Measurements from ENCODE around the gene YEATS2. TPM values are rescaled to one million over a fixed set of nuclear protein-coding genes. Genes with fewer than 3 reads are reported as not detected.

YEATS2 gene
- total and polyA plus RNA-seq, 2 experiments from 2014 or later: 15.2 to 72.8 TPM

GRCh38 chr3:183754052-183754451, 56.5 kb downstream of the YEATS2 start (continued):
- TF ChIP-seq REST (IDR thresholded peaks at IDR 0.05; ENCODE audit: unreplicated experiment): no peak
- no peak for TF ChIP-seq ZNF462 (CRISPR knock-in tag; IDR thresholded peaks at IDR 0.05)

GRCh38 chr3:183762304-183762703, 64.7 kb downstream of the YEATS2 start:
- no peak overlapping the region for H3K4me2 ChIP-seq
- H3K27me3 Mint-ChIP-seq (ENCODE audit: insufficient read depth, low read depth, poor library complexity): peaks cover 2% of the 10 kb centered on the region
- H3K4me1 ChIP-seq (ENCODE audit: insufficient read depth): no peaks in the 10 kb centered on the region
- peaks cover 62% of the 10 kb centered on the region for H3K36me3 Mint-ChIP-seq (ENCODE audit: low read depth)
- H3K36me3 ChIP-seq (ENCODE audit: insufficient read depth): peaks cover 34% of the 10 kb centered on the region; the same call in 1 of the 2 replicates
- H3F3A ChIP-seq (replicated peaks; ENCODE audit: low read depth): 0 out of 2 replicates have a peak, but pooled peaks cover 2% of the 10 kb centered on the region
- no peak for DNase-seq (ENCODE audit: low spot score)
- no peak overlapping the region for H3K27ac ChIP-seq (ENCODE audit: low read depth)
- no peak overlapping the region for H3K4me3 ChIP-seq
- no peak overlapping the region for H3K27ac Mint-ChIP-seq
- peaks cover 6% of the 10 kb centered on the region for H4K20me1 ChIP-seq (replicated peaks; ENCODE audit: insufficient read depth)
- no peak overlapping the region for H3K4me3 Mint-ChIP-seq
- H3K9me3 Mint-ChIP-seq: no peaks in the 10 kb centered on the region
- H3K4me1 Mint-ChIP-seq: no peaks in the 10 kb centered on the region
- H3K9me2 ChIP-seq (ENCODE audit: insufficient read depth): no peaks in the 10 kb centered on the region
- no peaks in the 10 kb centered on the region for H3K27me3 ChIP-seq (ENCODE audit: insufficient read depth)
- no peak overlapping the region for H2AFZ ChIP-seq
- no peak for ATAC-seq
- no peaks in the 10 kb centered on the region for H3K79me2 ChIP-seq (replicated peaks; ENCODE audit: insufficient read depth)
- no peak for TF ChIP-seq JUNB (IDR thresholded peaks at IDR 0.05; ENCODE audit: unreplicated experiment)
- no peak for TF ChIP-seq ZNF331 (CRISPR knock-in tag; IDR thresholded peaks at IDR 0.05; ENCODE audit: low read depth)
- TF ChIP-seq NANOG (IDR thresholded peaks at IDR 0.05; ENCODE audit: borderline replicate concordance): no peak
- no peak for TF ChIP-seq ZNF462 (CRISPR knock-in tag; IDR thresholded peaks at IDR 0.05)

All from GM23338 (cell line).